ENCODE data around the gene B3GNT7. TPM values are rescaled to one million over a fixed set of nuclear protein-coding genes. Genes with fewer than 3 reads are reported as not detected.
"Not testable (repeated sequence)": the region's sequence is repeated elsewhere in the genome, so short reads cannot be mapped to it uniquely, and the experiment has no call there.

Gene B3GNT7
- total RNA-seq: not detected

- peak within 1 kb of the TSS; percentile 33 for H3K4me3 Mint-ChIP-seq
- H3K27ac Mint-ChIP-seq: no peak within 1 kb of the TSS
- POLR2A ChIA-PET: no interaction called here
- no peak for DNase-seq
- peaks cover 25% of the 10 kb centered on the region for H3K27me3 Mint-ChIP-seq
- CTCF ChIA-PET: no interaction called here
- peaks cover 2% of the 10 kb centered on the region for H3K36me3 Mint-ChIP-seq (ENCODE audit: low read depth)
- no peaks in the 10 kb centered on the region for H3K9me3 Mint-ChIP-seq
- H3K4me1 Mint-ChIP-seq: peaks cover 15% of the 10 kb centered on the region
Observed at GRCh38 chr2:231395188-231396057, at the start of gene B3GNT7. B3GNT7 (plus strand) TSS chr2:231395710; CDS start chr2:231395804, 94 bp downstream.

GRCh38 chr2:231347081-231347480 is 48.4 kb upstream of the B3GNT7 start:
- Mint-ChIP-seq H3K9me3 (no peaks in the 10 kb centered on the region), H3K27me3 (peaks cover 17% of the 10 kb centered on the region), H3K27ac (no peak overlapping the region), H3K36me3 (ENCODE audit: low read depth) (no peaks in the 10 kb centered on the region), H3K4me3 (no peak overlapping the region), H3K4me1 (no peaks in the 10 kb centered on the region)
- CTCF ChIA-PET: interaction anchor here (2.1 kb wide), 1 partner anchor 16 kb away, joined by 7 read pairs; no protein-coding TSS in a partner anchor
- POLR2A ChIA-PET: no interaction called here
- DNase-seq: no peak

GRCh38 chr2:231347638-231348037 is 47.9 kb upstream of the B3GNT7 start:
- Mint-ChIP-seq H3K4me1 (no peaks in the 10 kb centered on the region), H3K27me3 (peaks cover 19% of the 10 kb centered on the region), H3K27ac (no peak overlapping the region), H3K36me3 (ENCODE audit: low read depth) (no peaks in the 10 kb centered on the region), H3K9me3 (no peaks in the 10 kb centered on the region), H3K4me3 (no peak overlapping the region)
- ChIA-PET POLR2A (interaction anchor here (0.6 kb wide), 1 partner anchor 507 kb away, joined by 5 read pairs; no protein-coding TSS in a partner anchor), CTCF (interaction anchor here (2.1 kb wide), 1 partner anchor 15 kb away, joined by 7 read pairs; no protein-coding TSS in a partner anchor)
- no peak for DNase-seq

- Mint-ChIP-seq H3K4me1 (no peaks in the 10 kb centered on the region), H3K27me3 (peaks cover 19% of the 10 kb centered on the region), H3K27ac (no peak overlapping the region), H3K36me3 (ENCODE audit: low read depth) (no peaks in the 10 kb centered on the region), H3K9me3 (no peaks in the 10 kb centered on the region), H3K4me3 (no peak overlapping the region)
- POLR2A ChIA-PET: interaction anchor here (0.6 kb wide), 1 partner anchor 508 kb away, joined by 5 read pairs; no protein-coding TSS in a partner anchor
- DNase-seq: no peak
- CTCF ChIA-PET: interaction anchor here (1.1 to 2.1 kb wide), 2 partner anchors 14 to 41 kb away, joined by 4 to 7 read pairs; no protein-coding TSS in a partner anchor
Observed at GRCh38 chr2:231348173-231348572, 47.3 kb upstream of the B3GNT7 start.

- Mint-ChIP-seq H3K27me3 (peaks cover 19% of the 10 kb centered on the region), H3K36me3 (ENCODE audit: low read depth) (no peaks in the 10 kb centered on the region), H3K4me3 (no peak overlapping the region), H3K27ac (no peak overlapping the region), H3K9me3 (no peaks in the 10 kb centered on the region), H3K4me1 (no peaks in the 10 kb centered on the region)
- ChIA-PET POLR2A (no interaction called here), CTCF (interaction anchor here (1.1 to 2.1 kb wide), 2 partner anchors 14 to 41 kb away, joined by 4 to 7 read pairs; no protein-coding TSS in a partner anchor)
- DNase-seq: no peak
Observed at GRCh38 chr2:231348704-231349373, 46.7 kb upstream of the B3GNT7 start.

GRCh38 chr2:231349374-231349735 is 46.2 kb upstream of the B3GNT7 start:
- H3K9me3 Mint-ChIP-seq; DNase-seq; H3K4me1 Mint-ChIP-seq; POLR2A ChIA-PET; H3K36me3 Mint-ChIP-seq (ENCODE audit: low read depth); H3K27ac Mint-ChIP-seq; H3K4me3 Mint-ChIP-seq: not testable (repeated sequence)
- CTCF ChIA-PET: interaction anchor here (0.6 to 1.1 kb wide), 2 partner anchors 23 to 40 kb away, joined by 3 to 4 read pairs; no protein-coding TSS in a partner anchor
- peaks cover 19% of the 10 kb centered on the region for H3K27me3 Mint-ChIP-seq

- Mint-ChIP-seq H3K27ac (no peak overlapping the region), H3K36me3 (ENCODE audit: low read depth) (no peaks in the 10 kb centered on the region), H3K9me3 (no peaks in the 10 kb centered on the region), H3K4me1 (no peaks in the 10 kb centered on the region), H3K27me3 (peaks cover 19% of the 10 kb centered on the region), H3K4me3 (no peak overlapping the region)
- DNase-seq: no peak
- ChIA-PET POLR2A (no interaction called here), CTCF (no interaction called here)
Observed at GRCh38 chr2:231351648-231352047, 43.9 kb upstream of the B3GNT7 start.

- Mint-ChIP-seq H3K4me3 (no peak overlapping the region), H3K27me3 (peaks cover 7% of the 10 kb centered on the region), H3K9me3 (no peaks in the 10 kb centered on the region), H3K36me3 (ENCODE audit: low read depth) (no peaks in the 10 kb centered on the region), H3K4me1 (no peaks in the 10 kb centered on the region), H3K27ac (no peak overlapping the region)
- ChIA-PET CTCF (no interaction called here), POLR2A (no interaction called here)
- no peak for DNase-seq
Observed at GRCh38 chr2:231353469-231353868, 42.0 kb upstream of the B3GNT7 start.

- Mint-ChIP-seq H3K4me1 (no peaks in the 10 kb centered on the region), H3K36me3 (ENCODE audit: low read depth) (no peaks in the 10 kb centered on the region), H3K4me3 (no peak overlapping the region), H3K27me3 (peaks cover 2% of the 10 kb centered on the region), H3K9me3 (no peaks in the 10 kb centered on the region), H3K27ac (no peak overlapping the region)
- ChIA-PET CTCF (no interaction called here), POLR2A (no interaction called here)
- DNase-seq: no peak
Observed at GRCh38 chr2:231355508-231356465, 39.7 kb upstream of the B3GNT7 start.

GRCh38 chr2:231356466-231356844 is 39.1 kb upstream of the B3GNT7 start:
- CTCF ChIA-PET: no interaction called here
- POLR2A ChIA-PET: no interaction called here
- no peak for DNase-seq
- no peak overlapping the region for H3K27ac Mint-ChIP-seq
- no peak overlapping the region for H3K4me3 Mint-ChIP-seq
- no peaks in the 10 kb centered on the region for H3K9me3 Mint-ChIP-seq
- H3K27me3 Mint-ChIP-seq: peaks cover 2% of the 10 kb centered on the region
- peaks cover under 1% of the 10 kb centered on the region for H3K4me1 Mint-ChIP-seq
- H3K36me3 Mint-ChIP-seq (ENCODE audit: low read depth): no peaks in the 10 kb centered on the region

GRCh38 chr2:231357048-231357447 is 38.5 kb upstream of the B3GNT7 start:
- no peak overlapping the region for H3K4me3 Mint-ChIP-seq
- H3K36me3 Mint-ChIP-seq (ENCODE audit: low read depth): no peaks in the 10 kb centered on the region
- CTCF ChIA-PET: no interaction called here
- POLR2A ChIA-PET: no interaction called here
- H3K9me3 Mint-ChIP-seq: no peaks in the 10 kb centered on the region
- H3K4me1 Mint-ChIP-seq: peaks cover 5% of the 10 kb centered on the region
- H3K27me3 Mint-ChIP-seq: peaks cover 2% of the 10 kb centered on the region
- H3K27ac Mint-ChIP-seq: no peak overlapping the region
- DNase-seq: no peak

- Mint-ChIP-seq H3K4me1 (peaks cover 13% of the 10 kb centered on the region), H3K27me3 (no peaks in the 10 kb centered on the region), H3K4me3 (no peak overlapping the region), H3K36me3 (ENCODE audit: low read depth) (no peaks in the 10 kb centered on the region), H3K27ac (no peak overlapping the region), H3K9me3 (no peaks in the 10 kb centered on the region)
- CTCF ChIA-PET: no interaction called here
- DNase-seq: no peak
- POLR2A ChIA-PET: no interaction called here
Observed at GRCh38 chr2:231357931-231358330, 37.6 kb upstream of the B3GNT7 start.
